Measurements from ENCODE around the gene IL37. TPM values are rescaled to one million over a fixed set of nuclear protein-coding genes. Genes with fewer than 3 reads are reported as not detected.

The IL37 gene
- total RNA-seq, 1 experiment from 2014 or later: not detected

DNA sequence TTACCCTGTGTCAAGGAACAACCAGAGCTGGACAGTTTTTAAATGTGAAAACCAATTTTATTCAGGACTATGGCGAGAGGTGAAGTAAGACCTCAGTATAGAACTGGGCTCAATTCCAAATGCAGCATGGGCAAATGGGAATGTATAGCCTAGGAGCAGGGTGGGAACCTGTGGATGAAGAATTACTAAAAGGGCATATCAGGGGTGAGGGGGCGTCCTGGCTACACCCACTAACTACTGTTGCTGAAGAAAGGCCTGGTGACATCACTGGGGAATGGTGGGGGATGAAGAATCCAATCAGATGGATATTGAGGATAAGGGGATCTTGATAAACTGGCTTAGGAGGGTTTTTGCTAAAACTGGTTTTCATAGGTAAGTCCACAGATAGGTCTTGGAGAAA lies 27.3 kb upstream of the IL37 start:
- no peak overlapping the region for H2AFZ ChIP-seq (ENCODE audit: low read length)
- no peak overlapping the region for H3K4ac ChIP-seq (ENCODE audit: low read depth, low read length)
- no peak overlapping the region for H4K5ac ChIP-seq (ENCODE audit: insufficient read length, low read depth, low read length)

More for the DNA sequence above, 27.3 kb upstream of the IL37 start:
- Histone ChIP-seq H2AK5ac (ENCODE audit: insufficient read length, low read length) (no peak overlapping the region), H3K79me2 (ENCODE audit: insufficient read depth, low read length) (no peaks in the 10 kb centered on the region), H3K14ac (ENCODE audit: insufficient read depth, low read length) (no peak overlapping the region), H3K27ac (ENCODE audit: insufficient read length, low read depth, low read length) (no peak overlapping the region), H4K91ac (ENCODE audit: insufficient read length, low read depth, low read length) (no peak overlapping the region), H3K4me2 (ENCODE audit: insufficient read depth, insufficient read length, low read length) (no peak overlapping the region), H3K9ac (ENCODE audit: extremely low read depth, insufficient read length, low read length) (no peak overlapping the region), H4K20me1 (ENCODE audit: control insufficient read depth, insufficient read depth, insufficient read length) (no peaks in the 10 kb centered on the region), H2BK5ac (ENCODE audit: insufficient read length, low read length) (no peak overlapping the region), H3K4me1 (ENCODE audit: insufficient read depth, low read length) (no peaks in the 10 kb centered on the region; the same call in none of the 2 replicates), H3T11ph (ENCODE audit: low read length) (no peak overlapping the region), H3K27me3 (ENCODE audit: insufficient read depth, low read length) (no peaks in the 10 kb centered on the region), H2BK20ac (ENCODE audit: low read depth, low read length, poor library complexity, severe bottlenecking) (no peak overlapping the region), H2BK15ac (ENCODE audit: low read depth, low read length) (no peak overlapping the region), H2BK120ac (ENCODE audit: low read depth, low read length, poor library complexity, severe bottlenecking) (no peak overlapping the region), H3K23ac (ENCODE audit: insufficient read length, low read depth, low read length) (no peak overlapping the region), H2BK12ac (ENCODE audit: insufficient read length, low read depth, low read length) (no peak overlapping the region), H4K8ac (replicated peaks; ENCODE audit: insufficient read length, low read depth, low read length) (no peak overlapping the region), H3K79me1 (ENCODE audit: insufficient read depth, low read depth, low read length, poor library complexity, severe bottlenecking) (no peaks in the 10 kb centered on the region), H3K18ac (ENCODE audit: insufficient read length, low read depth, low read length) (no peak overlapping the region), H3K56ac (ENCODE audit: insufficient read length, low read depth, low read length) (no peak overlapping the region), H3K9me3 (ENCODE audit: control insufficient read depth, low read depth, low read length) (no peaks in the 10 kb centered on the region), H3K23me2 (ENCODE audit: insufficient read length, low read depth, low read length, poor library complexity, severe bottlenecking) (no peaks in the 10 kb centered on the region)
- H3K36me3 Mint-ChIP-seq (ENCODE audit: insufficient read depth in 1 of 3, low read depth in 3 of 3): no peaks in the 10 kb centered on the region
- H3K4me1 Mint-ChIP-seq: peaks cover 13 to 15% of the 10 kb centered on the region in 2 experiments
- no peak for DNase-seq
- WGBS (ENCODE audit: extremely low coverage, insufficient read length, low lambda C conversion rate): no CpG with 5 or more reads among the region's 2 CpGs
- no peak overlapping the region for H3K27ac Mint-ChIP-seq
- no peaks in the 10 kb centered on the region for H3K9me3 Mint-ChIP-seq
- H3K27me3 Mint-ChIP-seq (ENCODE audit: low read depth): peaks cover 3% of the 10 kb centered on the region
- TF ChIP-seq, protein P1, sequence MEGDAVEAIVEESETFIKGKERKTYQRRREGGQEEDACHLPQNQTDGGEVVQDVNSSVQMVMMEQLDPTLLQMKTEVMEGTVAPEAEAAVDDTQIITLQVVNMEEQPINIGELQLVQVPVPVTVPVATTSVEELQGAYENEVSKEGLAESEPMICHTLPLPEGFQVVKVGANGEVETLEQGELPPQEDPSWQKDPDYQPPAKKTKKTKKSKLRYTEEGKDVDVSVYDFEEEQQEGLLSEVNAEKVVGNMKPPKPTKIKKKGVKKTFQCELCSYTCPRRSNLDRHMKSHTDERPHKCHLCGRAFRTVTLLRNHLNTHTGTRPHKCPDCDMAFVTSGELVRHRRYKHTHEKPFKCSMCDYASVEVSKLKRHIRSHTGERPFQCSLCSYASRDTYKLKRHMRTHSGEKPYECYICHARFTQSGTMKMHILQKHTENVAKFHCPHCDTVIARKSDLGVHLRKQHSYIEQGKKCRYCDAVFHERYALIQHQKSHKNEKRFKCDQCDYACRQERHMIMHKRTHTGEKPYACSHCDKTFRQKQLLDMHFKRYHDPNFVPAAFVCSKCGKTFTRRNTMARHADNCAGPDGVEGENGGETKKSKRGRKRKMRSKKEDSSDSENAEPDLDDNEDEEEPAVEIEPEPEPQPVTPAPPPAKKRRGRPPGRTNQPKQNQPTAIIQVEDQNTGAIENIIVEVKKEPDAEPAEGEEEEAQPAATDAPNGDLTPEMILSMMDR (conservative IDR thresholded peaks at IDR 0.05): no peak
- H3K4me3 Mint-ChIP-seq: no peak overlapping the region

Measured in H9 (cell line).